Measurements from ENCODE around the gene DKK1.

DNA sequence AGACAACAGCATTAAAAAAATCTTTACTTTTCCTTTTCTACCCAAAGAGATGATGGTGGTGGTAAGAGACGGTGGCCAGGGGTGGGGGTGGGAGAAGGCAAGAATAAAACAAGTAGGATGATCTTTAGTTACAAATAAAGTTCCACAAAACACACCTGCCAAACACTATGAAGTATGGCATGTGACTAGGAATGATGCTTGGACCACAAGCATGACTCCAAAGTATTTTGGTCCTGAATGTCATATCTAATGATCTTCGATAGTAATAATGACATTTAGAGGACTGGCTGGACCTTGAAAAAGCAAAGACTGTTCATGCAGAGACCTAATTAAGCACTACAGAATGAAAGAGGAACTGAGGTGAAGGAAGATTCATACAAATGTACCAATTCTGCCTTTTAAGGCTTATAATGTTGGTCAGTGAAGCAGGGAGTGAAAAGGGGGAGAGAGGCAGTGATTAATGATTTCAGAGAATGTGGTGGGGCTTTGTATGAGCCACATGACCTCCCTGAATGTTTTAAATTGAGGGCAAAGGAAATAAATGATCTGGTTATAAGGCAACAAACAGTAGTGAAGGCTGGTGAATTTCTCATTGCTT, 29.6 kb upstream of the DKK1 start:
- TF ChIP-seq, protein P1, sequence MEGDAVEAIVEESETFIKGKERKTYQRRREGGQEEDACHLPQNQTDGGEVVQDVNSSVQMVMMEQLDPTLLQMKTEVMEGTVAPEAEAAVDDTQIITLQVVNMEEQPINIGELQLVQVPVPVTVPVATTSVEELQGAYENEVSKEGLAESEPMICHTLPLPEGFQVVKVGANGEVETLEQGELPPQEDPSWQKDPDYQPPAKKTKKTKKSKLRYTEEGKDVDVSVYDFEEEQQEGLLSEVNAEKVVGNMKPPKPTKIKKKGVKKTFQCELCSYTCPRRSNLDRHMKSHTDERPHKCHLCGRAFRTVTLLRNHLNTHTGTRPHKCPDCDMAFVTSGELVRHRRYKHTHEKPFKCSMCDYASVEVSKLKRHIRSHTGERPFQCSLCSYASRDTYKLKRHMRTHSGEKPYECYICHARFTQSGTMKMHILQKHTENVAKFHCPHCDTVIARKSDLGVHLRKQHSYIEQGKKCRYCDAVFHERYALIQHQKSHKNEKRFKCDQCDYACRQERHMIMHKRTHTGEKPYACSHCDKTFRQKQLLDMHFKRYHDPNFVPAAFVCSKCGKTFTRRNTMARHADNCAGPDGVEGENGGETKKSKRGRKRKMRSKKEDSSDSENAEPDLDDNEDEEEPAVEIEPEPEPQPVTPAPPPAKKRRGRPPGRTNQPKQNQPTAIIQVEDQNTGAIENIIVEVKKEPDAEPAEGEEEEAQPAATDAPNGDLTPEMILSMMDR (conservative IDR thresholded peaks at IDR 0.05): no peak
- no peak for TF ChIP-seq EZH2 (IDR thresholded peaks at IDR 0.05; ENCODE audit: low read depth)

Data from PC-9 (cell line).